HL-60 (cell line): ENCODE results near the gene SIPA1.

Source experiments
- DNase-seq, 2 experiments: peaks; one replicate each; pipeline ENCODE4 v3.0.0-alpha.2; 2010 to 2020; ENCODE audit warnings: low read depth in 1 of 2, low spot score in 1 of 2
- H3K27ac ChIP-seq: fragments of 250-450 bp; sonication (Bioruptor Pico); replicated peaks from 2 replicates; pipeline ENCODE4 v1.5.1; 2020; ENCODE audit warnings: mild to moderate bottlenecking, moderate library complexity
- H3K27me3 ChIP-seq: fragments of 250-450 bp; sonication (Bioruptor Pico); 2 replicates; pipeline ENCODE4 v1.5.1; 2021; ENCODE audit warnings: mild to moderate bottlenecking, moderate library complexity; ENCODE audit not compliant: insufficient read depth, poor library complexity, severe bottlenecking
- H3K4me3 ChIP-seq: replicated peaks from 2 replicates; pipeline ENCODE4 v1.5.1; 2011; ENCODE audit warnings: mild to moderate bottlenecking, control low read depth, low read length; ENCODE audit not compliant: insufficient read depth
- CTCF ChIP-seq: IDR thresholded peaks from one replicate; pipeline ENCODE4 v1.5.1; 2011; ENCODE audit warnings: low read length, control low read depth, inconsistent platforms; ENCODE audit not compliant: insufficient read depth
- GABPA ChIP-seq: IDR thresholded peaks from 2 replicates; pipeline ENCODE4 v1.6.1; 2012; ENCODE audit warnings: low read depth
- POLR2AphosphoS5 ChIP-seq: IDR thresholded peaks from 2 replicates; pipeline ENCODE4 v1.6.1; 2012; ENCODE audit warnings: low read depth
- SPI1 ChIP-seq: IDR thresholded peaks from 2 replicates; pipeline ENCODE4 v1.6.1; 2012; ENCODE audit warnings: low read depth, mild to moderate bottlenecking, borderline replicate concordance
- TF ChIP-seq, protein P1 (sequence below): IDR thresholded peaks from 2 replicates; pipeline ENCODE4 v1.6.1; 2012; ENCODE audit warnings: low read depth; ENCODE audit not compliant: insufficient replicate concordance

The SIPA1 gene

GRCh38 chr11:65593518-65594414 lies 44.1 kb upstream of the SIPA1 start:
- no peak for DNase-seq
- Histone ChIP-seq H3K27me3 (no peaks in the 10 kb centered on the region), H3K27ac (no peak overlapping the region), H3K4me3 (no peak overlapping the region)
- TF ChIP-seq, protein P1, sequence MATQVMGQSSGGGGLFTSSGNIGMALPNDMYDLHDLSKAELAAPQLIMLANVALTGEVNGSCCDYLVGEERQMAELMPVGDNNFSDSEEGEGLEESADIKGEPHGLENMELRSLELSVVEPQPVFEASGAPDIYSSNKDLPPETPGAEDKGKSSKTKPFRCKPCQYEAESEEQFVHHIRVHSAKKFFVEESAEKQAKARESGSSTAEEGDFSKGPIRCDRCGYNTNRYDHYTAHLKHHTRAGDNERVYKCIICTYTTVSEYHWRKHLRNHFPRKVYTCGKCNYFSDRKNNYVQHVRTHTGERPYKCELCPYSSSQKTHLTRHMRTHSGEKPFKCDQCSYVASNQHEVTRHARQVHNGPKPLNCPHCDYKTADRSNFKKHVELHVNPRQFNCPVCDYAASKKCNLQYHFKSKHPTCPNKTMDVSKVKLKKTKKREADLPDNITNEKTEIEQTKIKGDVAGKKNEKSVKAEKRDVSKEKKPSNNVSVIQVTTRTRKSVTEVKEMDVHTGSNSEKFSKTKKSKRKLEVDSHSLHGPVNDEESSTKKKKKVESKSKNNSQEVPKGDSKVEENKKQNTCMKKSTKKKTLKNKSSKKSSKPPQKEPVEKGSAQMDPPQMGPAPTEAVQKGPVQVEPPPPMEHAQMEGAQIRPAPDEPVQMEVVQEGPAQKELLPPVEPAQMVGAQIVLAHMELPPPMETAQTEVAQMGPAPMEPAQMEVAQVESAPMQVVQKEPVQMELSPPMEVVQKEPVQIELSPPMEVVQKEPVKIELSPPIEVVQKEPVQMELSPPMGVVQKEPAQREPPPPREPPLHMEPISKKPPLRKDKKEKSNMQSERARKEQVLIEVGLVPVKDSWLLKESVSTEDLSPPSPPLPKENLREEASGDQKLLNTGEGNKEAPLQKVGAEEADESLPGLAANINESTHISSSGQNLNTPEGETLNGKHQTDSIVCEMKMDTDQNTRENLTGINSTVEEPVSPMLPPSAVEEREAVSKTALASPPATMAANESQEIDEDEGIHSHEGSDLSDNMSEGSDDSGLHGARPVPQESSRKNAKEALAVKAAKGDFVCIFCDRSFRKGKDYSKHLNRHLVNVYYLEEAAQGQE: no peak
- TF ChIP-seq CTCF (peak; percentile 69), GABPA (no peak), POLR2AphosphoS5 (0 out of 2 replicates have a peak, but pooled peaks have one; percentile 29), SPI1 (no peak)

DNA sequence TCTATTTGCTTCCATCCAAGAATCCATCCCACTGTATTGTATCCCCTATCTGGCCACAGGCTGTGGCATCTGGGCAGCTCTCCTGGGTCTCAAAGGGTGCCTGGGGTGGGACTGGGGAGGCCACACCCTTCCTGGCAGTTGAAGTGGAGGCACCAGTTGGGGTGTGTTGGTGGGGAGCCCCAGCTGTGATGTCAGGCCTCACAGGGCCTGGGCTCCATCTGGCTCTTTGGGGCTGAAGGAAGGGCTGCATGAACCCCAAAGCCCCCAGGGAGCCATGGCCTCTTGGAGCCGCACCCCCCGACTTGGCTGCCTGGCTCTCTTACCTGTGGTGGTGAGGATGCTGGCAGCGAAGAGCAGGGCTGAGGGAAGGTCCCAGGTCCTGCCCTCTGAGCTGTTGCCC lies 42.8 kb upstream of the SIPA1 start:
- DNase-seq: no peak
- Histone ChIP-seq H3K4me3 (no peak overlapping the region), H3K27me3 (no peaks in the 10 kb centered on the region), H3K27ac (no peak overlapping the region)
- TF ChIP-seq CTCF (no peak), SPI1 (no peak), POLR2AphosphoS5 (0 out of 2 replicates have a peak, but pooled peaks have one; percentile 34), GABPA (no peak)
- TF ChIP-seq, protein P1: no peak

GRCh38 chr11:65595543-65596281 lies 42.2 kb upstream of the SIPA1 start, which contains the start of gene KCNK7:
Gene KCNK7, minus strand, starts transcription at chr11:65595800. Its CDS starts 28 bp downstream, at chr11:65595772.
- Histone ChIP-seq H3K27me3 (no peaks in the 10 kb centered on the region), H3K4me3 (no peak within 1 kb of the TSS), H3K27ac (no peak within 1 kb of the TSS)
- no peak for DNase-seq
- TF ChIP-seq, protein P1: no peak
- TF ChIP-seq GABPA: no peak
- no peak for TF ChIP-seq SPI1
- TF ChIP-seq POLR2AphosphoS5: no peak; the same call in 1 of the 2 replicates
- TF ChIP-seq CTCF: no peak
